Activated CD8-positive, alpha-beta memory T cell treated with anti-CD3 and anti-CD28 coated beads, Interleukin-2, amount 50 U/mL, for 1 hour (primary cell): ENCODE data around the gene NPC1L1.
A peak's percentile ranks its signal among the peaks of the same experiment; 100 is the strongest.

Experiments used
- DNase-seq: peaks from one replicate; pipeline ENCODE4 v3.0.0-alpha.2; 2020; ENCODE audit errors: extremely low read depth

The NPC1L1 gene, protein sequence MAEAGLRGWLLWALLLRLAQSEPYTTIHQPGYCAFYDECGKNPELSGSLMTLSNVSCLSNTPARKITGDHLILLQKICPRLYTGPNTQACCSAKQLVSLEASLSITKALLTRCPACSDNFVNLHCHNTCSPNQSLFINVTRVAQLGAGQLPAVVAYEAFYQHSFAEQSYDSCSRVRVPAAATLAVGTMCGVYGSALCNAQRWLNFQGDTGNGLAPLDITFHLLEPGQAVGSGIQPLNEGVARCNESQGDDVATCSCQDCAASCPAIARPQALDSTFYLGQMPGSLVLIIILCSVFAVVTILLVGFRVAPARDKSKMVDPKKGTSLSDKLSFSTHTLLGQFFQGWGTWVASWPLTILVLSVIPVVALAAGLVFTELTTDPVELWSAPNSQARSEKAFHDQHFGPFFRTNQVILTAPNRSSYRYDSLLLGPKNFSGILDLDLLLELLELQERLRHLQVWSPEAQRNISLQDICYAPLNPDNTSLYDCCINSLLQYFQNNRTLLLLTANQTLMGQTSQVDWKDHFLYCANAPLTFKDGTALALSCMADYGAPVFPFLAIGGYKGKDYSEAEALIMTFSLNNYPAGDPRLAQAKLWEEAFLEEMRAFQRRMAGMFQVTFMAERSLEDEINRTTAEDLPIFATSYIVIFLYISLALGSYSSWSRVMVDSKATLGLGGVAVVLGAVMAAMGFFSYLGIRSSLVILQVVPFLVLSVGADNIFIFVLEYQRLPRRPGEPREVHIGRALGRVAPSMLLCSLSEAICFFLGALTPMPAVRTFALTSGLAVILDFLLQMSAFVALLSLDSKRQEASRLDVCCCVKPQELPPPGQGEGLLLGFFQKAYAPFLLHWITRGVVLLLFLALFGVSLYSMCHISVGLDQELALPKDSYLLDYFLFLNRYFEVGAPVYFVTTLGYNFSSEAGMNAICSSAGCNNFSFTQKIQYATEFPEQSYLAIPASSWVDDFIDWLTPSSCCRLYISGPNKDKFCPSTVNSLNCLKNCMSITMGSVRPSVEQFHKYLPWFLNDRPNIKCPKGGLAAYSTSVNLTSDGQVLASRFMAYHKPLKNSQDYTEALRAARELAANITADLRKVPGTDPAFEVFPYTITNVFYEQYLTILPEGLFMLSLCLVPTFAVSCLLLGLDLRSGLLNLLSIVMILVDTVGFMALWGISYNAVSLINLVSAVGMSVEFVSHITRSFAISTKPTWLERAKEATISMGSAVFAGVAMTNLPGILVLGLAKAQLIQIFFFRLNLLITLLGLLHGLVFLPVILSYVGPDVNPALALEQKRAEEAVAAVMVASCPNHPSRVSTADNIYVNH (N-terminal part only)

DNA sequence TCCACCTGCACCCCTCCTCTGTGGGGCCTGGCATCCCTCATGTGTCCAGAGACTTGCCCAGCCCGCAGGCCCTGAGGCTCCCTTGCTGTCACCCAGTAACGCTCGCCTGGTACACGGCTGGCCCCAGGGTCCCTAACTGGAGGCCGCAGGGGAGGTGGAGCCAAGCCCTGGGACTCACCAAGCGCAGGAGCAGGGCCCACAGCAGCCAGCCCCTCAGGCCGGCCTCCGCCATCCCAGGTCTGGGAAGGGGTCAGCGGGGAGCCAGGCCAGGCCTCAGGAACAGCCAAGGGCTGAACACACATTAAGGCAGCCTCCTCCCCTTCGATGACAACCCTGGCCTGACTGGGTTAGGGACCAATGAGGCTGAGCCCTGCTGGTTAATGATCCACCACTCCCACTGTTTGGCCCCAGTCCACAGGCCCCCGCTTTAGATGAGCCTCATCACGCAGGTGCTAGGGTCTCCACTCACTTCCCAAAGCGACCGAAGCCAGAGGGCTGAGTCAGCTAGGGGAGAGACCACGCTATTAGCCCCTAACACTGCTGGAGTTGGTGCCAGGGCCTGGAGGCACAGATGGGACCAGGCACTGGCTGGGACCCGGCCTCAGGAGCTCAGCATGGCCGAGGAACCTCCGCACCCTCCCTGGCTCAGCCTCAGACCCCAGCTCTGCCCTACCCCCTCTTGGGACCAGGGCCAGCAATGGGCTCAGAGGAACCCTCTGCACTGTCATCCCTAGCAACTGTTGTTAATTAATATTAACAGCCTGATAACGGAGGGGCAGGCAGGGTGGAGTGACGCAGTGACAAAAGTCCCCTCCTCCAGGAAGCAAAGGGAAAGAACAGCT is at the start of gene NPC1L1:
NPC1L1 (minus strand) TSS at position 303 of the 842 bp plus-strand sequence; CDS start at position 232, 71 bp downstream.
- no peak for DNase-seq

GRCh38 chr7:44590910-44591309 is 49.8 kb upstream of the NPC1L1 start:
- no peak for DNase-seq

GRCh38 chr7:44587843-44588711 is 46.9 kb upstream of the NPC1L1 start:
- no peak for DNase-seq

DNA sequence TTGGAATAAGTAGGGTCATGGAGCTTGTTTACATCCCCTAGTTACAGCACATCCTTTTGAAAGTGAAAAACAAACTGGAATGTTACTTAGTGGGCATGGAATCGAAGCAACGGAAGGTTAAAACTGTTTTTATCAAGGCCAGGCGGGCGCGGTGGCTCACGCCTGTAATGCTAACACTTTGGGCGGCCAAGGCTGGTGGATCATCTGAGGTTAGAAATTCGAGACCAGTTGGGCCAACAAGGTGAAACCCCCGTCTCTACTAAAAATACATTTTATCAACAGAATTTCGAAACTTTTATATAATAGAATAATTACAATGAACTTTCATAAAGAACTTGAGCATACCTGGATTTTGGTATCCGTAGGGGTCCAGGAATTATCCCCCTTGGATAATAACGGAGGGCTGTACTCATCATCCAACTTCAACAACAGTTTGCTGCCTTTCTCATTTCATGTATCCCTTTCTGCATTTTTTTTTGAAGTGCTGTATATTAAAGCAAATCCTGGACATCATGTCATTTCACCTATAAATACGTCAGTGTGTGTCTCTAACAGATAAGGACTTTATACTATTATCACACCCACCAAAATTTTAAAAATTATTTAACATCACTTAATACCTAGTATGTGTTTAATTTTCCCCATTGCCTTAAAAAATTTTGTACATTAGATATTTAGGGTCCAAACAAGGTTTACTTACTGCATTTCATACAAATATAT is 42.2 kb upstream of the NPC1L1 start:
- DNase-seq, result no peak

- peak; percentile 100 for DNase-seq
Measured at GRCh38 chr7:44581879-44582603, 40.9 kb upstream of the NPC1L1 start, which contains the start of gene TMED4. Gene TMED4, minus strand, starts transcription at chr7:44582231. Its CDS starts 25 bp downstream, at chr7:44582206.

DNA sequence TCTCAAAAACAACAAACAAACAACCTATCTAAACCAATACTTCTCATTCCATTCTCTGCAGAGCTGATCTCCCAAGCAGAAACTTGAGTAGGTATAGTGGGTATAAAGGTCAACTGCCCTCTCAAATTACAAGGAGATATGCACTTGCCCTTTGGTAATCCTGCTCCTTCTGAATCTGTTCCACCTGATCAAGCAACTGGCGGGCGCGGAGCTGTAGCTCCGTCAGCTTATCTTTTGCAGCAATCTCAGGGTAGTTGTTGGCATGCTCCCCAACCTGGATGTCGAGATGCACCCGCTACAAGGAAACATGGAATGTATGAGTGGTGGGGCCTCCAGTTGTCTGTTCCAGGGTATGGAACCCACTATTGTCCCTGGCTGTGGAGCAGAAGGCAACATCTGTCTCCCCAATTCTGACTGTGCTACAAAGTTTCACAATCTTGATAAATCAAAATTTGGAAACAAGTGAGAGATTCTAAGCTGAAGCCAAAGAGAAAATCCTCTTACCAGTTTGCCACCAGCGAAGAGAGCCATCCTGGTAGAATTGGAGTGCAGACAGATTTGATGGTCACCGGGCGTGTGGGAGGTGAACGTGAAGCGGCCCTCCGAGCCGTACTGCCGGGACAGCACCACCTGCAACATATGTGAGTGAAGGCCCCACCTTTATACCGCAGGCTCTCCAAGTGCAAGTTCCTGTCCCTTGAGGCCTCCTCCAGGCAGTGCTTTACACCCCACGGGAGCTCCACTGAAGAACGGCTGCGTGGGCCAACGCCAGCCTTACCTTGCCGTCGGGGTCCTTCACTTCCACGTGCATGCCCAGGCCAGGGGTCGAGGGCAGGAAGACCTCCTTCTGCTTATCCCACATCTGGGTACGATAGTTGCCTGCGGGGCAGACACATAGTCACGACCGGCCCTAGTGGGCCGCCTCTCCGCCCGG is 40.1 kb upstream of the NPC1L1 start:
- DNase-seq, result no peak

DNA sequence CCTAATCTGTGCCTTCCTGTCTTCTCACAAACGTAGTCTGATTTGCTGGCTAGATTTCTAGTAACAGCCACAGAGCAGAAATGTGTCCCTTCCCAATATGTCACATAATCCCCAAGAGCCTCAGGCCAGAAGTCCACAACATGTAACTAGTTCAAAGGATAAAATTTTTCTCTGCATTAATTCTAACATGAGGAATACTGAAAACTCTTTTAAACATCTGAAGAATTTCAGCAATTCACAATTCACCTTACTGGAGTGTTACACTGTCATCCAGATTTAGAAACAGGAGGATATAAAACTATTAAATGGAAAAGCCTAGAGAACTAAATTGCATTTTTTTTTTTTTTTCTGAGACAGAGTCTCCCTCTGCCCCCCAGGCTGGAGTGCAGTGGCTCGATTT is 35.1 kb upstream of the NPC1L1 start:
- no peak for DNase-seq

DNA sequence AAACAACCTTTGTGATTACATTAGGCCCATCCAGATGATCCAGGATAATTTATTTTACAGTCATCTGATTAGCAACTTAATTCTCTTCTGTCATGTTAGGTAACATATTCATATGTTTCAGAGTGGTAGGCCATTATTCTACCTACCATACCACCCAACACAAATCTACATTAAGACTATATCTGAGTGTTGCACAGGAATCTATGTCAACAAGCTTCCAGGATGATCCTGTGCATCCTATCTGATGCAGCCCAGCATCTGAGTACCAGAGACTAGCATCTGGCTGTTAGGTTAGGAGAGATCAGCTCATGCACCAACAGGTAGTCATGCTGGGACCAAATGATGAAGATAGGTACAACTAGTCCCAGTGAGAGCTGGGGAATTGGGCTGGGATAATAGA is 33.9 kb upstream of the NPC1L1 start:
- no peak for DNase-seq

DNA sequence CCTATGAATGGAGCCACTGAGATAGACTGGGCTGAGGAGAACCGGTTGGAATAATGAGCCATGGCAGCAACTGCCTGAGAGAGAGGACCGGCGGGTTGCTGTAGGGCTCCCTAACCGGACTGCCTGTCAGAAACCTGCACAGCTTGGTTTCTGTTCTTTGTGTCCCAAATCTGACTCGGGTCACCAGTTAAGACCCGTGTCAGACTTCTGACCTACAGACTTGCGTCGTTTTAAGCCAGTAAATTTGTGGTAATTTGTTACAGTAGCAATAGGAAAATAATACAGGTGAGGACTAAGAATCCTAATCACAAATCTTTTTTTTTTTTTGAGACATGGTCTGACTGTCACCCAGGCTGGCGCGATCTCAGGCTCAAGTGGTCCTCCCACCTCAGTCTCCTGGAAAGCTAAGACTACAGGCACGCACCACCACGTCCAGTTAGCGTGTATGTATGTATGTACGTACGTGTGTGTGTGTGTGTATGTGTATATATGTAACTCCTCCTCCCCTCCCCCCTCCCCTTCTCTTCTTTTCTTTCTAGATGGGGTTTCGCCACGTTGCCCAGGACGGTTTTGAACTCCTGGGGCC is 33.2 kb upstream of the NPC1L1 start:
- no peak for DNase-seq

GRCh38 chr7:44573464-44574286 is 32.5 kb upstream of the NPC1L1 start, which contains the start of gene DDX56:
Gene DDX56, minus strand, starts transcription at chr7:44573908. Its CDS starts 13 bp downstream, at chr7:44573895.
- DNase-seq, result peak; percentile 73

DNA sequence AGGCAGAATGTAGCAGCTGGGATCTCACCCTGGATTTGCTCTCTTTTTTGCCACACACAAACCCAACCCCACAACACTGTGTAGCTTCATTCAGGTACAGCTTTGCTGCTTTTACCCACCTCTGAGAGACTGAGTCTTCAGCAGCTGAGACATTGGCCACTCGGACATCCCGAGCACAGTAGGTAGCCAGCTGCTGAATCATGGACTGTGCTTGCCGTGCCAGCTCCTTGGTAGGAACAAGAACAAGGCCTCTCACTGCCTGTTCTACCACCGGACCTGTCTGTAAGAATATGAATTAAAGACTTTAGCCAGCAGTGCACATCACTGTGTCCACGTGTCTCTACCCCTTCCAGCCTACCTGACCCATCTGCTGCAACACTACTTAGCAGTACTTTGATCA is 31.6 kb upstream of the NPC1L1 start:
- DNase-seq, result no peak

- no peak for DNase-seq
Measured at GRCh38 chr7:44569959-44570358, 28.8 kb upstream of the NPC1L1 start.

- DNase-seq, result no peak
Measured at GRCh38 chr7:44568771-44569560, 27.8 kb upstream of the NPC1L1 start.

GRCh38 chr7:44567884-44568283 is 26.8 kb upstream of the NPC1L1 start:
- no peak for DNase-seq

DNA sequence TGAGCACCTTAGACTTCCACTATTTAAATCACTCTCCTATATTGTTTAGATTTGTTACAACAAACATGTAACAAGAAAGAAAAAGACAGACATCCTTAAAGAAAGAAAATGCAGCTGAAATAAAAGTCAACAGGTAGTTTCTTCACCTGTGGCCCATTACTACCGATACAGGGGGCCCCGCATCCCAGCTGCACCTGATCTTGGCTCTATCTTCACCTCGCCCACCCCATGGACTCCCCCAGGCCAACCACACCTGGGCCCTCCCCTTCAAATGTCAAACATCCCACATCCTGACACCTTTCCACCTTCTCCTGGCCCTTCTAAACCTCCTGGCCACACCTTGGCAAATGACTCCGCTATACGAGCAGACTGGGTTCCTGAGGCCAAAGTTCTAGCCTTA is 25.6 kb upstream of the NPC1L1 start:
- no peak for DNase-seq
